Mesenteric fat pad (tissue), 1 donor: ENCODE data around the gene ADD3. TPM values are rescaled to one million over a fixed set of nuclear protein-coding genes. Genes with fewer than 3 reads are reported as not detected.
"Not testable (repeated sequence)": the region's sequence is repeated elsewhere in the genome, so short reads cannot be mapped to it uniquely, and the experiment has no call there.

Experiments
- DNase-seq: peaks from one replicate; pipeline ENCODE4 v3.0.0-alpha.2; 2020; ENCODE audit warnings: low spot score
- total RNA-seq: library from RNA; stranded (reverse); fragmentation: NEBNext Ultra II Directional; extraction: Animal tissue kit (Norgen Biotek cat#: 25700); gene quantifications from one replicate; pipeline ENCODE4 v1.2.1, GENCODE V29; 2021
- donor health status: DM: yes; HTN: yes; CAD: no.

The ADD3 gene
- total RNA-seq, 1 donor from 2014 or later, result 89.6 TPM

GRCh38 chr10:110101464-110102144 lies 93.8 kb downstream of the ADD3 start:
- no peak for DNase-seq

GRCh38 chr10:110103921-110104461 lies 96.2 kb downstream of the ADD3 start:
- no peak for DNase-seq

GRCh38 chr10:110105873-110106272 lies 98.1 kb downstream of the ADD3 start:
- no peak for DNase-seq

DNA sequence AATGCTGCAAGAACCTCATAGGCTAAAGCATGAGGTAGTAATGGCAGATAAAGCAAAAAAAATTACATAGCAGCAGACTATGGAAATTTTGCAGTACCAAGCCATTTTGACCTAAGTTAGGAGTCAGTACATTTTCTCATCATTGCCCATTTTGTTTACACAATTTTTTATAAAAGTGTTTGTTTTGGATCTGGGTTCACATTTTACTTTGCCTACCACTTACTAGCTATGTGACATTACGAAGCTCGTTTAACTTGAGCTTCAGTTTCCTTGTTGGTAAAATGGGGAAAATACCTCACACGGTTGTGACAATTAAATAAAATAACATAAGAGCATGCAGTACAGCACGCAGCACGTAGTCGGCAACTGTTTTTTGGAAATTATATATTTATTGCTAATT lies 99.6 kb downstream of the ADD3 start:
- no peak for DNase-seq

- DNase-seq, result no peak
Measured at GRCh38 chr10:110107887-110108286, 100.1 kb downstream of the ADD3 start.

GRCh38 chr10:110109511-110109910 lies 101.7 kb downstream of the ADD3 start:
- no peak for DNase-seq

DNA sequence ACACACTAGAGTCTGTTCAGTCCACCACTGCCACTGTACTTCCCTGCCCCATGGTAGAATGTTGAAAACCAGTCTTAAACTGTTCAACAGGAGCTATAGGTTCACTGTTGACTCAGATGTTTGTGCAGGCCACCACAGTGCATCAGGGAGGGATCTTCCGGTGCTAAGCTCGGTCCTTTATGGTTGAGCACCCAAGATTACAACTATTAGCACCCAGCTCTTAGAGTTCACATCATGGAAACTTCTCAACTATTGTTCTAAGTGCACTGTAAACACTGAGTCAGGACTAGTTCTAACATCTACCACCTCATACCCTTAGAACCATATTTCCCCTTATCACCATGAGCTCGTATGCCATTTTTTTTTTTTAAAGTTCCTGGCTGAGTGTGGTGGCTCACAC lies 102.6 kb downstream of the ADD3 start:
- no peak for DNase-seq

- DNase-seq, result no peak
Measured at GRCh38 chr10:110113670-110114337, 106.0 kb downstream of the ADD3 start.

DNA sequence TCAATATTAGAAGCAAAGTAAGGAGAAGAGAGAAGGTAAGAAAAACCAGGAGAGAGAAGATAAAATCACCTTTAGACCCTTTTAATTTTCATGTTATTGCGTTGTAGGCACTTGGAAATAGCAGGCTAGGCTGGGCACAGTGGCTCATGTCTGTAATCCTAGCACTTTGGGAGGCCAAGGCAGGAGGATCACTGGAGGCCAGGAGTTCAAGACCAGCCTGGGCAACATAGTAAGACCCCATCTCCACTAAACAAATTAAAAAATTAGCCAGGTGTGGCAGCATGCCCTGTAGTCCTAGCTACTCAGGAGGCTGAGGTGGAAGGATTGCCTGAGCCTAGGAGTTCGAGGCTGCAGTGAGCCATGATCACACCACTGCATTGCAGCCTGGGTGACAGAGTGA lies 106.9 kb downstream of the ADD3 start:
- not testable (repeated sequence) for DNase-seq

GRCh38 chr10:110115784-110116520 lies 108.2 kb downstream of the ADD3 start:
- no peak for DNase-seq

GRCh38 chr10:110118891-110119621 lies 111.3 kb downstream of the ADD3 start:
- no peak for DNase-seq

DNA sequence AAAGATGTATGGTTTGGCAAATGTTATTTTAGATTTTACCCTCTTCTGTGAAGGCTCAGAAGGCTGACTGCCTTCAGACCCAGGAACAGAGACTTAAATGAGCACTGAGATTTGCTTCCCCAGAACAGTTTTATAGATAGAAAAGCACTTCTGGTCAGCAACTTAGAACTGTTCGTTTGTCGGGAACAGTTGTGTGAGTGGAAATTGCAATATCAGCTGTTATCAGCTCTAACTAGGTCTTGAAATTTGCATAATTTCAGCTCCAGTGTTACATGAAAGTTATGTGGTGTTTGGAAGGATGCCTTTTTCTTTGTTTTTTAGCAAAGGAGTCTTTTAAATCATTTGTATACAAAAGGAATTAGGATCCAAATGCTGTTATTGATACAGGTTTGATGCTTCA lies 115.8 kb downstream of the ADD3 start:
- no peak for DNase-seq

- DNase-seq, result no peak
Measured at GRCh38 chr10:110129490-110129889, 121.7 kb downstream of the ADD3 start.

GRCh38 chr10:110134917-110135316 lies 127.1 kb downstream of the ADD3 start:
- DNase-seq, result no peak

DNA sequence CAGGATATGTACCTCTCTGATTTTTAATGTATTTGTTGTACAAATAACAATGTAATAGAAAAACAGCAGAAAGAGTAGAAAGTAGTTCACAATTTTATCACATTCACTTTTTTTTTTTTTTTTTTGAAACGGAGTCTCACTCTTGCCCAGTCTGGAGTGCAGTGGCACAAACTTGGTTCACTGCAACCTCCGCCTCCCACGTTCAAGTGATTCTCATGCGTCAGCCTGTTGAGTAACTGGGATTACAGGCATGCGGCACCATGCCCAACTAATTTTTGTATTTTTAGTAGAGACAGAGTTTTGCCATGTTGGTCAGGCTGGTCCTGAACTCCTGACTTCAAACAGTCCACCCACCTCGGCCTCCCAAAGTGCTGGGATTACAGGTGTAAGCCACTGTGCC lies 128.1 kb downstream of the ADD3 start:
- DNase-seq, result not testable (repeated sequence)

GRCh38 chr10:110137142-110137545 lies 129.4 kb downstream of the ADD3 start:
- no peak for DNase-seq

GRCh38 chr10:110138197-110138812 lies 130.5 kb downstream of the ADD3 start:
- DNase-seq, result no peak

- DNase-seq, result no peak
Measured at GRCh38 chr10:110141185-110141584, 133.4 kb downstream of the ADD3 start.

DNA sequence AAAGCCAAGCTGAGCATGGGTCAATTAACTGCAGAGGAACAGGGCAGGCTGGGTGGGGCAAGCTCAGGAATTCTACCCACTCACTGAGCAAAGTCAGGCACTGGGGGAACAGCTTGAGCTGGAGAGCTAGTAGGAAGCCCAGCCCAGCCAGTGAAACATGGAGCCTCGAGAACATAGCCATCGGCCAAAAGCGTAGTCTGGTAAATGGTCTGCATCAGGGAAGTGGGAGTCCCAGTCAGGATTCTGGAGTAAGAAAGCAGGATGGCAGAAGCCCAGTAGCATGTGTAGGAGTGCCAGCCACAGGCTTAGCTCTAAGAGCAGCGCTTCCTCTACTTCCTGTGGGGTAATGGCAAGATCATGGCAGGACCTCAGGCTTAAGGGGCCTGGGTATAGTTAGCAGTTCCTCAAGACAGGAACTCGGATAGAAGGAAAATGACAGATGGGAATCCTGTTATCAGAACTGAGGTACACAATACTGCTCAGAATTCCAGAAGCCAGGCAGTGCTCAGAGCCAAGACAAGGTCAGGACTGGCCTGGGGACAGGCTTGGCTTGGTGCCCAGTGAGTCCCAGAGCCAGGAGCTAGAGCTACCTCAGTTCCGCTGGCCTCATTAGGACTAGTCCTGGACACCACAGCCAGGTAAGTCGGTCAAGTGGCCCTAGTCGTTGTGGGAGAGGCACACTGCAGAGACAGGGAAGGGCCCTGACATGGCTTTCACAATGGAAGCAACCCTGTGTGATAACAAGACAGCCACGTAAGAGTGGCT lies 134.3 kb downstream of the ADD3 start:
- no peak for DNase-seq

DNA sequence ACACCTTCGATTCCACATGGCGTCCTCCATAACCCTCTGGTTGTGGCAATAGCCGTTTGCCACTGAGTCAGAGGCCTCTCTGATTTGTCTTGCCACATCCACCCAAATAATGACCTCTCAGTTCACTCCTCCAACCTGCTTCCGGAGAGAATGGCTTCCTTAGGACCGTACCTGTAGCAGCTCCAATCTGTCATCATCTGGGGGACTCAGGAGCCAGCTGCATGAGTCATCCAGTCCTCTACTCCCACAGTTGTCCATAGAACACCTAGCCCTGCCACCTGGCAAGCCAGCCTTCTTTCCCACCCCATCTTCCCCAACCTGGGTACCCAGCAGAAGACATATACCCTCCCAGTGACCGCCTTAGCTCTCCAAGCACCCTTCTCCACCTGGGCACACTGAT lies 135.2 kb downstream of the ADD3 start:
- DNase-seq, result no peak
